Amniotic epithelial cell (primary cell): ENCODE measurements around the gene WDPCP.
"Not testable (repeated sequence)": the region's sequence is repeated elsewhere in the genome, so short reads cannot be mapped to it uniquely, and the experiment has no call there.

Source experiments
- DNase-seq: peaks from one replicate; pipeline ENCODE4 v3.0.0-alpha.2; 2010; ENCODE audit warnings: low read depth

The WDPCP gene

DNA sequence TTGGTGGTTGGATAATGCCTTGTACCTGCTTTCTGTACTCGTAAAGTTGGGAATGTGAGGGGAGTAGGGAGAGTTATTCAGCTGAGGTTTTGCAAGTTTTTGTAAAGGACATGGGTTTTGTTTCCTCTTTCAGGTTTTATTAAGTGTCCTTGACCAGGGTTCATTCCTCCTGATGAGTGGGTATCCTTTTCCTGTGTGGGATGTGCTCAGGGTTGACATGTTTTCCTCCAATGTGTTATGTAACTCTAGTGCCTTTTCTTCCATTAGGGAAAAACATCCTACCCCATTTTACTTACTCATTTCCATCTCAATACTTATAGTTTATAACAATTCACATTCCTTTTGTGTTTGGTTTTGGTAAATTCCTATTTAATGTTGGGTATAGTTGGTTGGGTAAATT, 489.2 kb downstream of the WDPCP start:
- DNase-seq: no peak

GRCh38 chr2:63096491-63096890, 491.8 kb downstream of the WDPCP start:
- no peak for DNase-seq

GRCh38 chr2:63093502-63093901, 494.8 kb downstream of the WDPCP start:
- DNase-seq: no peak

GRCh38 chr2:63092857-63093256, 495.4 kb downstream of the WDPCP start:
- DNase-seq: no peak

GRCh38 chr2:63092401-63092800, 495.9 kb downstream of the WDPCP start:
- no peak for DNase-seq

DNA sequence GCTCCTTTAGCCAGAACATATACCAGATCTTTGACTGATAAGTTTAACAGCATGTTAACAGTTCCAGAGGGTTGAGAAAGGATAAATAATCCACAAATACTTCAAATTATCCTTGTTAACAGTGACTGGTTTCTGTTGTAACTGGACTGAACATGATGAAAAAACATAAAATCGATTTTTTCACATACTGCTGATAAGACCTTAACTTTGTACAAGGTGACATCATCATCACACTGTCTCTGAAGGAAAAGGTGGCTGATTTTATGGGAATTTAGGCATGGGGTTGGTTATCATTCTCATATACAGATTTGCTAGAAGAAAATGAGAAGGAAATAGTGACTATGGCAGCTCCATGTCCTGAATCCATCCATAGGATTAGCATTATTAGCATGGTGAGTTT, 501.6 kb downstream of the WDPCP start:
- DNase-seq: no peak

DNA sequence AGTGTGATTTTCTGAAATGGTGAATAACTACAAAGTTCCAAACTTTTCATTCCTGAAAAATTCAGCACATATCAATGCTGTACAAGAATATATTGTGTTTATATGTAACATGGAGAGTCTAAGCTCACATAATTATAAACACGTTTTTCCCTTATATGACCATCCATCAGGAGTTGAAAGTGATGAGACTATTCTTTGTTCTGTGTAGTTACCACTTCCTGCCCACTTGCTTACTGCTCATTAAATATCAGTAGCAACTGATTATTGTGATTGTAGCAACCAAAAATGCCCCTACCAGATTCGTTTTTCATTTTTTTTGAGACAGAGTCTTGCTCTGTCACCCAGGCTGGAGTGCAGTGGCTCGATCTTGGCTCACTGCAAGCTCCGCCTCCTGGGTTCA, 506.9 kb downstream of the WDPCP start:
- DNase-seq: no peak

- no peak for DNase-seq
Observed at GRCh38 chr2:63078852-63079606, 509.2 kb downstream of the WDPCP start.

- not testable (repeated sequence) for DNase-seq
Observed at GRCh38 chr2:63074399-63074798, 513.9 kb downstream of the WDPCP start.

DNA sequence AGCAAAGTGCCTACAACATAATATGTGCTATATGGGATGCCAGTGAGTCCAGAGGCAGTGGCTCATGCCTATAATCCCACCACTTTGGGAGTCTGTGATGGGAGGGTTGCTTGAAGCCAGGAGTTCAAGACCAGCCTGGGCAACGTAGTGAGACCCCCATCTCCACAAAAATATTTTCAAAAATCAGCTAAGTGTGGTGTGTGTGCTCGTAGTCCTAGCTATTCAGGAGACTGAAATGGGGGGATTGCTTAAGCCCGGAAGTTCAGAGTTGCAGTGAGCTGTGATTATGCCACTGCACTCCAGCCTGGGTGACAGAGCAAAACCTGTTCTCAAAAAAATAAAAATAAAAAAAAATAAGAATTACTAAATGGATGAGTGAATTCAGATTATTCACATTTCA, 514.3 kb downstream of the WDPCP start:
- DNase-seq: no peak

DNA sequence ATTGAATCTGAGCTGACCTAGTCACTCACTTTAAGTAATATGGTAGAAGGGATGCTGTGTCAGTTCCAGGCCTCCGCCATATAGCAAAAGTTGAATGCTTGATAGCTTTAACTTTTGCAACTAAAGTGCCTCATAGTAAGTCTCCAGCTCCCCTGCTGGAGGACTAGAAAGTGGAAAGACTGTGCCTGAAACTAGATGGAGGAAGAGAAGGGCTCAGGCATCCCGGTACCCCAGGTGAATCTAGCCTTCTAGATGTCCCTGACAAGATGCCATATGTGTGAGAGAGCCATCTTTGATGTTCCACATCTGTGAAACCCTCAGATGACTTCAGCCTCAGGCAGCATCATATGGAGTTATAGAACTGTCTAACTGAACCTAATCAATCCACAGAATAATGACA, 516.6 kb downstream of the WDPCP start:
- DNase-seq: no peak
